Stimulated activated CD4-positive, alpha-beta T cell treated with anti-CD3 and anti-CD28 coated beads, Interleukin-2, amount 100 ng/mL, for 4 hours (primary cell): ENCODE results near the gene MTO1.
"Not testable (repeated sequence)": the region's sequence is repeated elsewhere in the genome, so short reads cannot be mapped to it uniquely, and the experiment has no call there.

Source experiments
- DNase-seq: peaks from one replicate; pipeline ENCODE4 v3.0.0-alpha.2; 2020; ENCODE audit warnings: low read depth

The MTO1 gene

DNA sequence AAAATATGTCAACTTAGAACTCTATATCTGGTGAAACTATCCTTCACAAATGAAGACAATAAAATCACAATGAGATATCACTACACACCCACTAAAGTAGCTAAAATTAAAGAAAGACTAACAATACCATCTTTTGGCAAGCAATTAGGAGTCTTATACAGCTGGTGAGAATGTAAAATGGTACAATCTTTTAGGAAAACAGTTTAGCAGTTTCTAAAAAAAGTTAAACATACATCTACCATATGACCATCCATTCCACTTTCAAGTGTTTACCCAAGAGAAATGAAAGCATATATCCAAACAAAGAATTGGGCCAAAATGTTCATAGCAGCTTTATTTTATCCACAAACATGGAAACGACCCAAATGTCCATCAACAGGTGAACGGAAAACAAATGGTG lies 73.1 kb downstream of the MTO1 start:
- no peak for DNase-seq

GRCh38 chr6:73537677-73538076 lies 76.1 kb downstream of the MTO1 start:
- DNase-seq, result no peak

DNA sequence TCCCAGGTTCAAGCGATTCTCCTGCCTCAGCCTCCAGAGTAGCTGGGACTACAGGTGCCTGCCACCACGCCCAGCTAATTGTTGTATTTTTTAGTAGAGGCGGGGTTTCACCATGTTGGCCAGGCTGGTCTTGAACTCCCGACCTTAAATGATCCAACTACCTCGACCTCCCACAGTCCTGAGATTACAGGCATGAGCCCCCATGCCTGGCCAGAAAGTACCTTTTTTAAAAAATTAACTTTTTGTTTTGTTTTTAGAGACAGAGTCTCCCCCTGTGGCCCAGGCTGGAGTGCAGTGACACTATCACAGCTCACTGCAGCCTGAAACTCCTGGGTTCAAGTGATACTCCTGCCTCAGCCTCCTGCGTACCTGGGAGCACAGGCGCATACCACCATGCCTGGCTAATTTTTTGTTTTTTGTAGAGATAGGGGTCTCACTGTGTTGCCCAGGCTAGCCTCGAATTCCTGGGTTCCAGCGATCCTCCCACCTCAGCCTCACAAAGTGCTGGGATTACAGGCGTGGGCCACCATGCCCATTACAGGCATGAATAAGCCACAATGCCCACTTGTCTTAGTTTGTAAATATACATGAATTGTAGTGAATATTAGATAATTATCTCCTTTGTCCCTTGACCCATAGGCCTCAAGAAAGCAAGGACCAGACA lies 76.7 kb downstream of the MTO1 start:
- no peak for DNase-seq

GRCh38 chr6:73542481-73542880 lies 80.9 kb downstream of the MTO1 start:
- not testable (repeated sequence) for DNase-seq

GRCh38 chr6:73542891-73543290 lies 81.4 kb downstream of the MTO1 start:
- no peak for DNase-seq

DNA sequence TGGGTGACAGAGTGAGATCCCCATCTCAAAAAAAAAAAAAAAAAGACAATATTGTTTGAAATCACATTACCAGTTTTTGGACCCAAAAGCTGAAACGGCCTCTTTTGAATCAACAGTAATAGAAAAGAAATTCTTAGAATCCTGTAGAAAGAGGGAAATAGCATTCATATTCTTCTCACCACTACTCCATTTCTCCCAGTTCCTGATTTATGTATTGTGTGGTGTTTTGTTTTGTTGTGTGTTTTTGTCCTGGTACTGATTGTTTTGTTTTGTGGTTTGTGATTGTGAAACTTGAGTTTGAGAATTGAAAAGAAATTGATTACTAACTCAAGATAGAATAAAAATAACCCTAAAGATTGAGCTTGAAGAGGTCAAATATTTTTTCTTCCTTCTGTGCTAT lies 85.5 kb downstream of the MTO1 start:
- DNase-seq, result no peak

- no peak for DNase-seq
These were observed 87.2 kb downstream of the MTO1 start for GRCh38 chr6:73548458-73549446.

DNA sequence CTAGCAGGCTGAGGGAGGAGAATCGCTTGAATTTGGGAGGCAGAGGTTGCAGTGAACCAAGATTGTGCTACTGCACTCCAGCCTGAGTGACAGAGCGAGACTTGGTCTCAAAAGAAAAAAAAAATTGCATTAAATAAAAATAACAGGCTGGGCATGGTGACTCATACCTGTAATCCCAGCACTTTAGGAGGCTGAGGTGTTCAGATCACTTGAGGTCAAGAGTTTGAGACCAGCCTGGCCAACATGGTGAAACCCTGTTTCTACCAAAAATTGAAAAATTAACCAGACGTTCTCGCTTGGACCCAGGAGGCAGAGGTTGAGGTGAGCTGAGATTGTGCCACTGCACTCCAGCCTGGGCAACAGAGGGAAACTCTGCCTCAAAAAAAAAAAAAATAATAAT lies 89.6 kb downstream of the MTO1 start:
- not testable (repeated sequence) for DNase-seq

GRCh38 chr6:73555380-73555949 lies 93.9 kb downstream of the MTO1 start:
- DNase-seq, result not testable (repeated sequence)

DNA sequence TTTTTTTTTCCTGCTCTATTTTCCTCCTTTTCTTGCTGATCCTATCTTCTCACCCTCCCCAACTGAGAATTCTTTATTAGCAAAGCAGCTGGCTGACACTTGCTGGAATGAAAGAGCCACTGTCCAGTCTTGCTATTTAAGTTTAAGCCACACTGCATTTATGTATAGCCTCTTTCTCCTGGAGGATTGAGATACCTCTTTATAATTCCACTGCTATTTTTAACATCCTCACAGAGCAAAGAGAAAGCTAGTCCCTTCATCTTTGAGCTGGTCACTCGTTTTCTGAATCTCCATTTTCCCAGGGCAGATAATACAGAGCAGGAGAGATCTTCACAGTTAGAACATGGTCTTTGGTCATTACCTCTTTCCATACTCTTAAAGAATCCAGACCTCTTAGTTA lies 95.3 kb downstream of the MTO1 start:
- no peak for DNase-seq
